Measurements from ENCODE around the gene SEC61G.

SEC61G gene

DNA sequence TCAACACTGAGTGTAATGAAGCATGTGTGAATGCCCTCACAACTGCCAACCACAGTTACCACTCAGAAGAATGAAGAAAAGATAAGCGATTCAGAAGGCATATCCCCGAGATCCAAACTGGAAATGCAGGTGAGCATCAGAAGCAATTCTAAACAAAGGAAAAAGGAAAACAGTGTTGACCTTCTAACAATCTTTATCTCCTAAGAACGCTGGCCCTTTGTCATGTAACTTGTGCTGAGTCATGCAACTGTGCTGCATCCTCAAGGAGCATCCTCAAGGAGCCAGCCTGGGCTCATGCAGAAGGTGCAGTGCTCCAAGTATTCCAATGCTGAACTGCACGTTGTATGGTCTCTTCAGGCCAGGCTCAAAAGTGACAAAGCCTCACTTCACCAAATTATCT is 30.6 kb downstream of the SEC61G start:
- TF ChIP-seq CTCF (IDR thresholded peaks at IDR 0.05; ENCODE audit: extremely low read depth, missing control alignments), result no peak
- DNase-seq (ENCODE audit: low spot score), result no peak

- DNase-seq (ENCODE audit: low spot score), result no peak
- no peak for TF ChIP-seq CTCF (IDR thresholded peaks at IDR 0.05; ENCODE audit: extremely low read depth, missing control alignments)
Observed at GRCh38 chr7:54725255-54725654, 33.8 kb downstream of the SEC61G start.

GRCh38 chr7:54722502-54722901 is 36.5 kb downstream of the SEC61G start:
- TF ChIP-seq CTCF (IDR thresholded peaks at IDR 0.05; ENCODE audit: extremely low read depth, missing control alignments), result no peak

DNA sequence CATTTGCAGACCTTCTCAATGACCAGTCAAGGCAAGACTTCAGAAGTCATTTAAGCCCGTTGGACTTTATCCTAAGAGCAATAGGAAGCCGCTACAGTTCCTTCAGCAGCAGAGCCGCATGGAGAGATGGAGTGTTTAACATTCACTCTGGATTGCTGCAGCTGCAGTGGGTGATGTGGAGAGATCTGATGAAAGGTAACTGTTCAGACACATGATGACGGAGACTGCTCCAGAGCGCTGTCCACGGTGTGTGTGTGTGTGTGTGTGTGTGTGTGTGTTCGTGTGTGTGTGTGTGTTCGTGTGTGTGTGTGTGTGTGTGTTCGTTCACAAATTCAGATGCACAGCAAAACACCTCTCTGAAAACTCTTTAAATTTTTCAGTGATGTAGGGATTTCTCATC is 37.0 kb downstream of the SEC61G start:
- TF ChIP-seq CTCF (IDR thresholded peaks at IDR 0.05; ENCODE audit: extremely low read depth, missing control alignments), result no peak
- no peak for DNase-seq (ENCODE audit: low spot score)

More at GRCh38 chr7:54722502-54722901, 36.5 kb downstream of the SEC61G start:
- no peak for DNase-seq (ENCODE audit: low spot score)

- DNase-seq (ENCODE audit: low spot score), result no peak
- no peak for TF ChIP-seq CTCF (IDR thresholded peaks at IDR 0.05; ENCODE audit: extremely low read depth, missing control alignments)
Observed at GRCh38 chr7:54719974-54720373, 39.0 kb downstream of the SEC61G start.

DNA sequence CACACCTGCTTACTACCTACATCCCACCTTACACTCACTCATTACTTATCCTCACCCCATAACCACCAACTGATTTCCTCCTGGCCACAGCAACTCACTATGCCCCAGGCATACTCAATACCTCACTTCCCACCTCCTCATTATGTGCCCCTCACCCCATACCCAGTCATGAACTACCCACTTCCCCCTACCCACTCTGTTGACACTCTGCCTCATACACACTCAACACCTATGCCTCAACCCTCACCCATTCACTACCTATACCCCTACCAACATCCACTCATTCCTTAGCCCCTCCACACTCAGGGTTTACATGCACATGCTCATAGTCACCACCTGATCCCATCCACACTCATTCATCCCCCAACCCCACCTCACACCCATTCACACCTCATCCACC is 39.6 kb downstream of the SEC61G start:
- DNase-seq (ENCODE audit: low spot score), result no peak
- no peak for TF ChIP-seq CTCF (IDR thresholded peaks at IDR 0.05; ENCODE audit: extremely low read depth, missing control alignments)

- no peak for DNase-seq (ENCODE audit: low spot score)
- TF ChIP-seq CTCF (IDR thresholded peaks at IDR 0.05; ENCODE audit: extremely low read depth, missing control alignments), result no peak
Observed at GRCh38 chr7:54712820-54713219, 46.2 kb downstream of the SEC61G start.
